H1 (cell line): Measurements from ENCODE around the gene KISS1. TPM values are rescaled to one million over a fixed set of nuclear protein-coding genes. Genes with fewer than 3 reads are reported as not detected.

Source experiments
- ASH2L ChIP-seq: fragments of 200-600, 300-600 bp; sonication (generic); IDR thresholded peaks from one replicate; pipeline ENCODE4 v1.7.1; 2017; ENCODE audit warnings: low read length
- BCL11A ChIP-seq, 2 experiments: IDR thresholded peaks; one replicate each; pipeline ENCODE4 v1.6.1; 2011; ENCODE audit warnings: low read depth in 2 of 2, low read length in 2 of 2, mild to moderate bottlenecking in 2 of 2
- CTBP2 ChIP-seq: IDR thresholded peaks from 2 replicates; pipeline ENCODE4 v1.7.0; 2011; ENCODE audit warnings: borderline replicate concordance, mild to moderate bottlenecking, moderate library complexity, mixed read lengths, low read length; ENCODE audit not compliant: insufficient read depth, insufficient read length
- EP300 ChIP-seq, 2 experiments: IDR thresholded peaks; 1 replicate in 1 of 2; 2 replicates in 1 of 2; pipeline ENCODE4 v1.6.1; 2011 to 2012; ENCODE audit warnings: low read depth in 2 of 2, low read length in 2 of 2, mild to moderate bottlenecking in 2 of 2, borderline replicate concordance in 1 of 2, inconsistent platforms in 1 of 2, moderate library complexity in 1 of 2
- NANOG ChIP-seq: IDR thresholded peaks from 2 replicates; pipeline ENCODE4 v1.6.1; 2011; ENCODE audit warnings: low read length, low read depth, mild to moderate bottlenecking, inconsistent platforms; ENCODE audit not compliant: insufficient read depth, poor library complexity, severe bottlenecking
- POLR2AphosphoS5 ChIP-seq: IDR thresholded peaks from 2 replicates; pipeline ENCODE4 v1.6.1; 2011; ENCODE audit warnings: low read depth, low read length
- RAD21 ChIP-seq, 2 experiments: IDR thresholded peaks in 1 of 2; conservative IDR thresholded peaks in 1 of 2; 2 replicates each; pipeline ENCODE4 v1.6.1; 2011; ENCODE audit warnings: low read depth in 2 of 2, low read length in 2 of 2, improper control_type of control experiment in 1 of 2, inconsistent platforms in 1 of 2, mild to moderate bottlenecking in 1 of 2, moderate library complexity in 1 of 2
- RBBP5 ChIP-seq: IDR thresholded peaks from 2 replicates; pipeline ENCODE4 v1.7.1; 2012; ENCODE audit warnings: low read depth, mild to moderate bottlenecking, inconsistent platforms, low read length, moderate library complexity, borderline replicate concordance
- RFX5 ChIP-seq: IDR thresholded peaks from 2 replicates; pipeline ENCODE4 v1.6.1; 2011; ENCODE audit warnings: low read depth, low read length, improper control_type of control experiment, borderline replicate concordance
- RXRA ChIP-seq: IDR thresholded peaks from 2 replicates; pipeline ENCODE4 v1.6.1; 2011; ENCODE audit warnings: low read depth, mild to moderate bottlenecking, low read length, moderate library complexity; ENCODE audit not compliant: insufficient read depth
- SAP30 ChIP-seq: fragments of 300-600 bp; sonication (generic); IDR thresholded peaks from 2 replicates; pipeline ENCODE4 v1.7.1; 2012; ENCODE audit warnings: low read length, moderate library complexity, mild to moderate bottlenecking, inconsistent platforms; ENCODE audit not compliant: insufficient read depth, insufficient replicate concordance
- SIX5 ChIP-seq: IDR thresholded peaks from 2 replicates; pipeline ENCODE4 v1.6.1; 2011; ENCODE audit warnings: mild to moderate bottlenecking, low read depth, low read length
- SP4 ChIP-seq: IDR thresholded peaks from 2 replicates; pipeline ENCODE4 v1.6.1; 2012; ENCODE audit warnings: low read length, inconsistent platforms
- TBP ChIP-seq: IDR thresholded peaks from 2 replicates; pipeline ENCODE4 v1.6.1; 2011; ENCODE audit warnings: low read depth, low read length, improper control_type of control experiment
- TEAD4 ChIP-seq: IDR thresholded peaks from 2 replicates; pipeline ENCODE4 v1.6.1; 2012; ENCODE audit warnings: low read depth, low read length, inconsistent platforms, mixed read lengths
- polyA plus RNA-seq, 7 experiments: library from polyadenylated mRNA; depleted of rRNA in 3 of 7; stranded (reverse) in 5 of 7; unstranded in 2 of 7; fragments of >200 nt in 5 of 7; fragments of 200-250 nt in 2 of 7; gene quantifications; 1 replicate in 5 of 7; 2 replicates in 1 of 7; 4 replicates in 1 of 7; pipeline versions ENCODE4 v1.2.1 to v1.2.3, GENCODE V29; 2011 to 2013; ENCODE audit warnings: missing spikeins in 2 of 7, mixed read lengths in 2 of 7
- total RNA-seq: library from RNA; stranded (reverse); fragmentation: NEBNext Ultra II Directional; extraction: Animal tissue kit (Norgen Biotek cat#: 25700); gene quantifications from 2 replicates; pipeline ENCODE4 v1.2.1, GENCODE V29; 2021
- TF ChIP-seq, protein P1 (sequence below): IDR thresholded peaks from 2 replicates; pipeline ENCODE4 v1.6.1; 2011; ENCODE audit warnings: low read depth, mild to moderate bottlenecking, low read length; ENCODE audit not compliant: insufficient read depth
- TF ChIP-seq, protein P2 (sequence below): IDR thresholded peaks from 2 replicates; pipeline ENCODE4 v1.6.1; 2012; ENCODE audit warnings: low read length, inconsistent platforms

Gene KISS1
- total and polyA plus RNA-seq, 2 of the 8 experiments (the other 6 are each of a cell fraction or from before 2014, with no cell fraction given), result 0.71 TPM; not detected in 1

DNA sequence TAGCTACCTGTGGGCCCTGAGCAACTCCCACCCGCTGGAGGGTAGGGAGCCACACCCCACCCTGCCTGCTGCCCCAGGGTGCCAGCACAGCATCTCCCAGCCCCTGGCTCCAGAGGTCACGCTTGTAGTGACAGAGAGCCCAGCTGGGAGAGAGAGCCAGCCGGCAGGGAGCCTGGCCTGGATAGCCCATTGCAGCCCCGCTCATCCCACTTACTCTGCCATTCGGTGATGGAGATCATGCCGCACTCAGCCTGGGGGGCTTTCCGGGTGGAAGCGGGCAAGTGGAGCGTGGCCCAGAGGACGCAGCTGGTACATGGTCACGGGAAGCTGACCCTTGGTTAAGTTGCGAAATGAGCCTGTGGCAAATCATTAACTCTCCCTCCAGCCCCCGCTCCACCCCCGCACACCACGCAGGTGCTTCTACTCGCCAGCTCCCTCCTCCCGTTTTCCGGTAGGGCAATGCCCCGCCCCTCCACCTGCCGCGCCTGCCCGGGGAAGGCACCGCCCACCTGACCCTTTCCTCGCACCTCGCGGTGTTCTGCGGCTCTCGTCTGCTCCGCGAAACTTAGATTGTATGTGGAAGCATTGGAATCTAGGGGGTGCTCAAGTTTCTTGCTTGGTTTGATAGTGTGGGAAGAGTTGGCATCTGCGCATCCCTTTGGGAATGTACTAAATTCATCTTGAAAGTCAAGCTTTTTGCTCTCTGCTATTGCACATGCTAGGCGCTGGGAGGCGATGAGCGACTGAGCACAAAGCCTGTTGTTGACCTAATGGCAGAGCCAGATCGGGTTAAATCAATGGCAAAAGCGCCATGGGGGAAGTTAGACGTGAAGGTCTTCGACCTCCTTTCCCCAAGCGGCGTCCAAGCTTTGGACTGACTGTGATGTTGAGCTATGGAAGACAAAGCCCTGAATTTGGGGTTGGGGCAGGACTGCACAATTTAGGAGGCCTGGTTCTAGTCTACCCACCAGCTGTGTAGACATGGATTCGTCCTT is 17.7 kb upstream of the KISS1 start, which contains the start of gene GOLT1A (continued):
- TF ChIP-seq, protein P1, sequence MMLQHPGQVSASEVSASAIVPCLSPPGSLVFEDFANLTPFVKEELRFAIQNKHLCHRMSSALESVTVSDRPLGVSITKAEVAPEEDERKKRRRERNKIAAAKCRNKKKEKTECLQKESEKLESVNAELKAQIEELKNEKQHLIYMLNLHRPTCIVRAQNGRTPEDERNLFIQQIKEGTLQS, result no peak
- TF ChIP-seq SIX5, result no peak
- no peak for TF ChIP-seq NANOG
- 0 out of 2 replicates have a peak, but pooled peaks have one; percentile 5 for TF ChIP-seq POLR2AphosphoS5
- TF ChIP-seq RXRA, result no peak
- TF ChIP-seq RAD21 (IDR thresholded peaks at IDR 0.05 in 1 of 2, conservative IDR thresholded peaks at IDR 0.05 in 1 of 2; ENCODE audit: low read depth in 2 of 2, low read length in 2 of 2), result peak; percentile 85 to 89
- TF ChIP-seq TEAD4, result peak; percentile 34; the same call in 1 of the 2 replicates
- TF ChIP-seq BCL11A (IDR thresholded peaks at IDR 0.05; ENCODE audit: low read depth in 2 of 2, low read length in 2 of 2), result no peak
- peak; percentile 55 for TF ChIP-seq SAP30
- no peak for TF ChIP-seq EP300 (IDR thresholded peaks at IDR 0.05; ENCODE audit: borderline replicate concordance in 1 of 2, low read depth in 2 of 2, low read length in 2 of 2)
- no peak; the same call in 1 of the 2 replicates for TF ChIP-seq TBP
- TF ChIP-seq RFX5, result no peak
- peak; percentile 52; the same call in 1 of the 2 replicates for TF ChIP-seq RBBP5
- TF ChIP-seq, protein P2, sequence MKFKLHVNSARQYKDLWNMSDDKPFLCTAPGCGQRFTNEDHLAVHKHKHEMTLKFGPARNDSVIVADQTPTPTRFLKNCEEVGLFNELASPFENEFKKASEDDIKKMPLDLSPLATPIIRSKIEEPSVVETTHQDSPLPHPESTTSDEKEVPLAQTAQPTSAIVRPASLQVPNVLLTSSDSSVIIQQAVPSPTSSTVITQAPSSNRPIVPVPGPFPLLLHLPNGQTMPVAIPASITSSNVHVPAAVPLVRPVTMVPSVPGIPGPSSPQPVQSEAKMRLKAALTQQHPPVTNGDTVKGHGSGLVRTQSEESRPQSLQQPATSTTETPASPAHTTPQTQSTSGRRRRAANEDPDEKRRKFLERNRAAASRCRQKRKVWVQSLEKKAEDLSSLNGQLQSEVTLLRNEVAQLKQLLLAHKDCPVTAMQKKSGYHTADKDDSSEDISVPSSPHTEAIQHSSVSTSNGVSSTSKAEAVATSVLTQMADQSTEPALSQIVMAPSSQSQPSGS, result peak; percentile 55; the same call in 1 of the 2 replicates
- peak; percentile 63 for TF ChIP-seq ASH2L
- TF ChIP-seq CTBP2, result no peak
- no peak; the same call in 1 of the 2 replicates for TF ChIP-seq SP4
